Spinal cord (tissue), 10 donors: ENCODE results near the gene TMEM14A. TPM values are rescaled to one million over a fixed set of nuclear protein-coding genes. Genes with fewer than 3 reads are reported as not detected.
A peak's percentile ranks its signal among the peaks of the same experiment; 100 is the strongest.
"Not testable (repeated sequence)": the region's sequence is repeated elsewhere in the genome, so short reads cannot be mapped to it uniquely, and the experiment has no call there.

Source experiments
- DNase-seq, 6 donors: peaks; one replicate each; pipeline versions ENCODE4 v3.0.0 to v3.0.0-alpha.2; 2013 to 2015; ENCODE audit warnings: low spot score in 6 of 6, low read depth in 4 of 6
- H3K27ac ChIP-seq: one replicate; pipeline ENCODE4 v1.5.1; 2013; ENCODE audit warnings: low read depth, low read length, control low read depth
- H3K27me3 ChIP-seq: one replicate; pipeline ENCODE4 v1.6.1; 2013; ENCODE audit warnings: low read length; ENCODE audit not compliant: control insufficient read depth, insufficient read depth
- H3K36me3 ChIP-seq: one replicate; pipeline ENCODE4 v1.6.1; 2013; ENCODE audit warnings: low read length; ENCODE audit not compliant: control insufficient read depth, insufficient read depth
- H3K4me1 ChIP-seq: one replicate; pipeline ENCODE4 v1.6.1; 2013; ENCODE audit warnings: low read length; ENCODE audit not compliant: control insufficient read depth, insufficient read depth
- H3K4me3 ChIP-seq: one replicate; pipeline ENCODE4 v1.5.1; 2013; ENCODE audit warnings: low read depth, low read length, control low read depth
- H3K9me3 ChIP-seq: one replicate; pipeline ENCODE4 v1.6.1; 2013; ENCODE audit warnings: low read length; ENCODE audit not compliant: control insufficient read depth, insufficient read depth
- WGBS: methylation state at CpG from one replicate; pipeline ENCODE4 v1.1.5; 2013; ENCODE audit warnings: missing lambda C conversion rate; ENCODE audit not compliant: insufficient coverage; 5-methylcytosine and 5-hydroxymethylcytosine counted together
- polyA plus RNA-seq, 2 donors: library from polyadenylated mRNA; unstranded; fragments of 120-200 nt; gene quantifications; one replicate each; pipeline ENCODE4 v1.2.1, GENCODE V29; 2013; ENCODE audit not compliant: insufficient read length in 2 of 2
- total RNA-seq, 2 donors: library from RNA; depleted of rRNA in 1 of 2; stranded (reverse); fragments of 120-200 nt in 1 of 2; fragments of >200 nt in 1 of 2; gene quantifications; one replicate each; pipeline versions ENCODE4 v1.2.3 to v1.2.4, GENCODE V29; 2013 to 2014
- donor health status: healthy.

The TMEM14A gene
- total and polyA plus RNA-seq, 4 donors: 46.1 to 152 (median 114) TPM

DNA sequence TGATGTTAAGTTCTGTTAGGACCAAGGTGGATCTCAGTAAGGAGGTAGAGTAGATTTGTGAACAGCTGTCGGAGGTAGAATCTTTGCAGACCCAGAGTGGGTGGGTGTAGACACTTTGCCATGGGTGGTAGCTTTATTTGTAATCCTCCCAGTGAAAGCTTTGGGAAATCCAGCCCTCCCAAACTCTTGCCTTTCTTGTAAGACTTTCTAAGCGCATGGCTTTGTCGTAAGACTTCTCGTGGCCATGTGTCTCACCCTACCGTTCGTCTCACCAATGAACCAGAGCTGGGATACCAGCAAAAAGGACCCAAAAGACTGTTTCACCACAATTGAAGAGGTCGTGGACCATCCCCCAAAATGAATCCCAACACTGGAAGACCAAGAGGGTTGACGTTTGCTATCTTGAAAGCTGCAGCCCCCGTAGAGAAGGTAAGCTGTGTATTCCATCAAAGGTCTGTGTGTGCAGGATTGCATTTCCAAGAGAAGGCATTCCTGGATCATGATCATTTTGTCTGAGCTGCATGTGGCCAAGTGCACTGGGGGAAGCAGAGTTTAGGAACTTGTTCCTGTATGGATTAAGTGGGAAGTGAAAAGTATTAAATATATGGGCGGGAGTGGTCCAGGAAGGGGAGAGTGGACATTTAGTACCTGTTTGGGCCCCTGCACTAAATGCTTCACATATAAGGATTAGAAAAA lies 5.8 kb upstream of the TMEM14A start:
- no peak overlapping the region for H3K27ac ChIP-seq
- H3K4me3 ChIP-seq: peak overlapping the region; percentile 88
- H3K27me3 ChIP-seq: no peaks in the 10 kb centered on the region
- DNase-seq: peak in 1 of 6 donors; percentile 6
- H3K9me3 ChIP-seq: no peaks in the 10 kb centered on the region
- 64% methylated on average over 7 of the region's 10 CpGs for WGBS
- H3K4me1 ChIP-seq: peaks cover 10% of the 10 kb centered on the region
- no peaks in the 10 kb centered on the region for H3K36me3 ChIP-seq

DNA sequence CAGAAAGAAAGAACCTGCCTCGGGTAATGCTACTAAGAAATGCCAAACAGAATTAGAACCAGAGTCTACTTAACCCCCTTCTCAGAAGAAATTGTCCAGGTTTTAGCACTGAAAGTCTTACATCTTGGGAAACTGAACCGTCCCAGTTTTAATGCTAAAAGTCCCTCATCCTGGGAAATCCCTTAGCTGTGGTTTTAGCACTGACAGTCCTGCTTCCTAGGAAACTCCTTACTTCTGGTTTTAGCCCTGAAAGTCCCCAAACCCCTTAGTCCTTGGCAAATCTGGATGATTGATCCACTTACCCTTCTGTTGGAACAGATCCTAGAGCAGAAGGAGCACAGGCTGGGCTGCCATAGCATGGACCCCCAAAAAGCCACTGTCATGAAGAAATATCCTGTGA lies 4.8 kb upstream of the TMEM14A start:
- Histone ChIP-seq H3K27ac (no peak overlapping the region), H3K4me3 (no peak overlapping the region), H3K36me3 (no peaks in the 10 kb centered on the region), H3K27me3 (no peaks in the 10 kb centered on the region), H3K4me1 (peaks cover 18% of the 10 kb centered on the region), H3K9me3 (no peaks in the 10 kb centered on the region)
- no peak for DNase-seq
- 58% methylated on average over 2 of the region's 2 CpGs for WGBS

DNA sequence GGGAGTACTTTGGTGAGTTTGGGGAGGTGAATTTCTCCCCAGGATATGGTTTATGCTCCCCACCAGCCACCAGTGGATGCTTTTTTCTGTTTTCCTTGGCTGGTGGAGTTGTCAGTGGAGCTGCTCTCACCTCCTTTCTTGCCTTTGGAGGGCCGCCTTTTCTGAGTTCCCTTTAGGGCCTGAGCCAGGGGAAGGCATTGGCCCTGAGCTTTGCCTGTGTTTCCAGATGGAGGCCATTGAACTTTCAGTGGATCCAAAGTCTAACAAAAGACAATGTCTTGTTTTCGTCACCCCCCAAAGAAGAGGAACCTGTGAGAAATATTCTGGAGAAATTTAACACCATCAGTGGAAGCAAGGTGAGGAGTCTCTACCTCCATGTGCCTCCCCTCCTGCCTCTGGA lies 4.4 kb upstream of the TMEM14A start:
- Histone ChIP-seq H3K36me3 (no peaks in the 10 kb centered on the region), H3K9me3 (no peaks in the 10 kb centered on the region), H3K4me1 (peaks cover 22% of the 10 kb centered on the region), H3K4me3 (no peak overlapping the region), H3K27me3 (no peaks in the 10 kb centered on the region), H3K27ac (no peak overlapping the region)
- WGBS: 100% methylated on average over 1 of the region's 2 CpGs
- DNase-seq: no peak

DNA sequence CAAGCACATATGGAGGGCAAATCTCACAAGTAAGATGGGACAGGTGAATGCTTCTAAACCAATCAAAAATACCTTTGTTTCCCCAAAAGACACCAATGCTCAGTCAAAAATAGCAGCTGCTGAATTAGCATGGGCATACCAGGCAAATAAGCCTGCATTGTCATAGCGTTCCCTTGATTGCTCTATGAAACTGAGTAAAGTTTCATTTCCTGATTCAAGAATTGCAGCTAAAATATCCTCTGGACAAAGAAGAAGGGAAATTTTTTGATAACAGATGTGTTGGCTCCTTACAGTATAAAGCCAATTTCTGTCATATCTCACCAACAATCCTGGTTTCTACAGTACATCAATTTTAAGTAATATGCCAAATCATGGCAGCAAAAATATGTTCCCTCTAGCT lies 3.3 kb upstream of the TMEM14A start:
- no peaks in the 10 kb centered on the region for H3K27me3 ChIP-seq
- no peak overlapping the region for H3K27ac ChIP-seq
- no peak overlapping the region for H3K4me3 ChIP-seq
- no peak for DNase-seq
- no peaks in the 10 kb centered on the region for H3K9me3 ChIP-seq
- no peaks in the 10 kb centered on the region for H3K36me3 ChIP-seq
- no CpG with 5 or more reads among the region's 1 CpG for WGBS
- H3K4me1 ChIP-seq: peaks cover 25% of the 10 kb centered on the region

DNA sequence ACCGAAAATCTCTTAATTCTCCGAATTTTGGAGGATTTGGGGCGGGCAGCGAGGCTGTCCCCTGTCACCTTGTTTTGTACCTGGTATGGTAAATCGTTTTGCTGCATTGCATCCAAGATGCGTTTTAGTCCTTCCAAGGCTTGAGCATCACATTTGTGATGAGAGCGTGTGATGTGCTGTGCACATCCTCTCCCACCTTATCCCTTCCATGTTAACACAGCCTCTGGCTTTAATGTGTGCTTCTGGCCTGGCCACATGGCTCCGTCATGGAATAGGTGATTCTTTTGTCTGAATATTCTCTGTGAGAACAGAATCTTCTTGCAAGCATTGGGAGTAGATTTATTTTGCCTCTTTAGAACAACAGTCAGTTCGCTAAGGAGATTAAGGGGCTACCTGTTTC lies 763 bp downstream of the TMEM14A start:
- DNase-seq: peak in 2 of 6 donors; percentile 20 to 60
- H3K9me3 ChIP-seq: no peaks in the 10 kb centered on the region
- no peaks in the 10 kb centered on the region for H3K27me3 ChIP-seq
- H3K4me1 ChIP-seq: peaks cover 15% of the 10 kb centered on the region
- H3K4me3 ChIP-seq: peak overlapping the region; percentile 87
- WGBS: 85% methylated on average over 5 of the region's 9 CpGs
- H3K27ac ChIP-seq: peak overlapping the region; percentile 54
- H3K36me3 ChIP-seq: peaks cover 3% of the 10 kb centered on the region

DNA sequence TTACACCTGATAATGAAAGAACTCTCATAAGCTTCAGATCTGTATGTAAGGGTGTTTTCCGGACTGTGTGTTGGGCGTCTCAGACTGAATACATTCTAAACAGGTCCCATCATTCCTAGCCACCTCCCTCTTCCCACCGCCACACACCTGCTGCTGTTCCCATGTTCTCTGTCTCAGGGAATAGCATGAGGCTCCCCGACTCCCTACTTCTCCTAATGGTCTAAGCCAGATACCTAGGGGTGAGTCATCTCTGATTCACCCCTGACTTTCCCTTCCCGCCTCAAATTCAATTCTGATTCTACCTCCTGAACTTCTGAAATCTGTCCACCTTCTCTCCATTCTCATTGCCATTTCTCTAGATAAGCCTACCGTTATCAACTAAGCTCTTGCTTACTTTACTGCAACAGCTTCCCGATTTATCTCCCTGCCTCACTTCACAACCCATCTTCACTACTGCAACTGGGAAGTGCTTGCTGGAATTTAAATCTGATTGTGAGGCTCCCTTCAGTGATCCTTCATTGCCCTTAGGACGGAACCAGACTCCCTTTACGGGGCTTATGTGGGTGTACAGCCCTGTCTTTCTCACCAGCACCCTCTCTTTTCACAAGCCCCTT lies 1.6 kb downstream of the TMEM14A start:
- Histone ChIP-seq H3K36me3 (peaks cover 3% of the 10 kb centered on the region), H3K27me3 (no peaks in the 10 kb centered on the region), H3K27ac (no peak overlapping the region), H3K4me1 (peaks cover 15% of the 10 kb centered on the region), H3K4me3 (no peak overlapping the region), H3K9me3 (no peaks in the 10 kb centered on the region)
- 94% methylated on average over 8 of the region's 9 CpGs for WGBS
- no peak for DNase-seq

DNA sequence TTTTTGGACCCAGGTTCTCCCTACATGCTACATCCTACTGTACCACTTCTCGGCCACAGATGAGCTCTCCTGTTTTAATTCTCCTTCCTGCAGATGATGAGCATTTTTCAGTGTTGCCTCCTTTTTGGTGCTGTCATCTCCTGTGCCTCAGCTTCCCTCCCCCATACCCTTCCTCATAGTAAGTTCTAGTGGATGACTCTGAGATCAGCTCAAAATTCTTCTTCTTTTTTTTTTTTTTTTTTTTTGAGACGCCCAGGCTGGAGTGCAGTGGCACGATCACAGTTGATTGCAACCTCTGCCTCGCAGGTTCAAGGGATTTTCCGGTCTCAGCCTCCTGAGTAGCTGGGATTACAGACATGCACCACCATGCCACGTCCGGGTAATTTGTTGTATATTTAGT lies 3.8 kb downstream of the TMEM14A start:
- no peak overlapping the region for H3K4me3 ChIP-seq
- no peak for DNase-seq
- peaks cover 15% of the 10 kb centered on the region for H3K4me1 ChIP-seq
- no peaks in the 10 kb centered on the region for H3K27me3 ChIP-seq
- no peak overlapping the region for H3K27ac ChIP-seq
- peaks cover 7% of the 10 kb centered on the region for H3K36me3 ChIP-seq
- H3K9me3 ChIP-seq: no peaks in the 10 kb centered on the region
- WGBS: 68% methylated on average over 5 of the region's 7 CpGs

DNA sequence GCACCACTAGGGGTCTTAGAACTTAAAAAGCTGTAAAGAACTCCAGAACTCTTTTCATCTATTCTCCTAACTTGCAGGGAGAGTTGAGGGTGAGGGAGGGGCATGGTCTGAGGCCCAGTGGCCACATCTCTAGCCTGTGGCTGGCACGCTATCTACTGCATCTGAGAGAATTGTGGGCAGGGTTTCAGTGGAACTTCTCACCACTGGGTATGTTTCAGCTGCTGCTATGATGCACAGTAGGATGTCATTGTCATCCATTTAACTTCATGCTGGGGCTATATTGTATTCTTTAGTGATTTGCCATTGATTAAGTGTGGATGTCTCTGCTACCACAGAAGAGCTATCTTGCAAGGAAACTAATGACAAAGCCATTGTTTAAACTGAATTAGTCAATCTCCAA lies 4.5 kb downstream of the TMEM14A start:
- Histone ChIP-seq H3K4me3 (no peak overlapping the region), H3K27ac (no peak overlapping the region), H3K27me3 (no peaks in the 10 kb centered on the region), H3K4me1 (peaks cover 14% of the 10 kb centered on the region), H3K9me3 (no peaks in the 10 kb centered on the region), H3K36me3 (peaks cover 7% of the 10 kb centered on the region)
- DNase-seq: no peak
- no CpG with 5 or more reads among the region's 1 CpG for whole genome bisulfite sequencing

DNA sequence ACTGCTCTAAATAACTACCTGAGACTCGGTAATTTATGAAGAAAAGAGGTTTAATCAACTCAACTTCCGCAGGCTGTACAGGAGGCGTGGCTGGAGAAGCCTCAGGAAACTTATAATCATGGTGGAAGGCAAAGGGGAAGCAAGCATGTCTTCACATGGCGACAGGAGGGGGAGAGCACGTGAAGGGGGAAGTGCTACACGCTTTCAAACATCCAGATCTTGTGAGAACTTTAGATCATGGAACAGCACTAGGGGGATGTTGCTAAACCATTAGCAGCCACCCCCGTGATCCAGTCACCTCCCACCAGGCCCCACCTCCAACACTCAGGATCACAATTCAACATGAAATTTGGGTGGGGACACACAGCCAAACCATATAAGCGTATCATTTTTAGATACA lies 5.7 kb downstream of the TMEM14A start:
- WGBS: 100% methylated on average over 4 of the region's 8 CpGs
- not testable (repeated sequence) for H3K36me3 ChIP-seq, H3K27ac ChIP-seq, H3K27me3 ChIP-seq, H3K4me3 ChIP-seq, H3K4me1 ChIP-seq, H3K9me3 ChIP-seq, DNase-seq

DNA sequence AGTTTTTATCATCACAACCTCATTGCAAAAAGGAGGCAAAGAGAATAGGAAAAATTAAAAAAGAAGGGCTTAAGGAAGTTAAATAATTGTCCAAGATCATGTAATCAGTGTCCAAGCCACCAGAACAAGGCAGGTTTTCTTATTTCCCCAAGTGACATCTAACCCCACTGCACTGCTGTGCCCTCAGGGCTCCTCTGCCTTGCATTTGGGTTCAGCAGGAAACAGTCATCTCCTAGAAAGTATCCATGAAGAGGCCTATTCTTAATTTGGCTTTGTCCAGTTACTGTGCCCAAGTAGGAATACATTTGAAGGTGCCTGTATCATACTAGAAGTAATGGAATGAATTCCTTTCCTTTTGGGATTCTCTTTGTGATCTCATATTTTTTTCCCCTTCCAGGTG lies 10.5 kb downstream of the TMEM14A start:
- no peak for DNase-seq
- no peaks in the 10 kb centered on the region for H3K9me3 ChIP-seq
- H3K4me3 ChIP-seq: no peak overlapping the region
- peaks cover 7% of the 10 kb centered on the region for H3K36me3 ChIP-seq
- H3K27me3 ChIP-seq: no peaks in the 10 kb centered on the region
- H3K4me1 ChIP-seq: no peaks in the 10 kb centered on the region
- no peak overlapping the region for H3K27ac ChIP-seq
